Measurements from ENCODE around the gene KRT34.
"Not testable (repeated sequence)": the region's sequence is repeated elsewhere in the genome, so short reads cannot be mapped to it uniquely, and the experiment has no call there.

The KRT34 gene

DNA sequence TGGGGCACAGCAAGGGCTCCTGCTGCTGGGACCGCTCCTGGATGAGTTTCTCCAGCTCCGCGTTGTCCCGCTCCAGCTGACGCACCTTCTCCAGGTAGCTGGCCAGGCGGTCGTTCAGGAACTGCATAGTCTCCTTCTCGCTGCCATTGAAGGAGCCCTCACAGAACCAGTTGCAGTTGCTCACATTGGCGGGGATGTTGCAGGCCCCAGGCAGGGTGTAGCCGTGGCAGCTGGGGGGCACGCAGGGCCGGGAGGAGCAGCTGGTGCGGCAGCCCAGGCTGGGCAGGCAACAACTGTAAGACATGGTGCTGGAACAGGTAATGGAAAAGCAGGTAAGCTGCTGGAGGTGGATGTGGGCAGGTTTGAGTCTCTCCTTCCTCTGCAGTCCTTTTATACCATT is at the start of gene KRT34:
Gene KRT34, minus strand, starts transcription at position 364 of the 400 bp plus-strand sequence. Its CDS starts 60 bp downstream, at position 304.
- not testable (repeated sequence) for DNase-seq

DNA sequence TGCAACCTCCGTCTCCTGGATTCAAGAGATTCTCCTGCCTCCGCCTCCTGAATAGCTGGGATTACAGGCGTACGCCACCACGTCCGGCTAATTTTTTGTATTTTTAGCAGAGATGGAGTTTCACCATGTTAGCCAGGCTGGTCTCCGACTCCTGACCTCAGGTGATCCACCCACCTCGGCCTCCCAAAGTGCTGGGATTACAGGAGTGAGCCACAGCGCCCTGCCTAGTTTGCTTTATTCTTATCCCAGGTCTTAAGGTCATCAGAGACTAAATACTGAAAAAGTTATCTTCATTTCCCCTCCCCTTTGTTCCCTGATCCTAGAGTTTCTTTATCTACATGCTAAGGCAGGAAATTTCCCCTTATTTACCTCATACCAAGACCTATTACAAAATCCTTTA is 48.3 kb upstream of the KRT34 start:
- not testable (repeated sequence) for DNase-seq

DNA sequence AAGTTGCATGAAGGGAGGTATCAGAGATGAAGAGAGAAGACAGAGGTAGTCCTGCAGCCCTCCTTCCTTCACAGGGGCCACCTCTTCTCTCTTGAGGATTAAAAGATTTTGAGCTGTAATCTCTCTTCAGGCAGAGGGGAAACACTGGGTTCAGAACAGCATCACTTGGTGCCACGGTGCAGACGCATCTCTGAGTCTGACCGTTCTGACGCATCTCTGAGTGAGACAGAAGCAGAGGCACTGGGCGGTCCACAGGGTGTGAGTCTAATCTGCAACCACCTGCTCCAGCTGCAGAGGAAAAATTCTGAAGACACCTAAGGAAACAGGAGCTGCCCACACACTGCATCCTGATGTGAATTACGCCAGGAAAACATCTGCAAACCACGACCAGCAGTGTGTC is 47.6 kb upstream of the KRT34 start:
- DNase-seq: no peak

DNA sequence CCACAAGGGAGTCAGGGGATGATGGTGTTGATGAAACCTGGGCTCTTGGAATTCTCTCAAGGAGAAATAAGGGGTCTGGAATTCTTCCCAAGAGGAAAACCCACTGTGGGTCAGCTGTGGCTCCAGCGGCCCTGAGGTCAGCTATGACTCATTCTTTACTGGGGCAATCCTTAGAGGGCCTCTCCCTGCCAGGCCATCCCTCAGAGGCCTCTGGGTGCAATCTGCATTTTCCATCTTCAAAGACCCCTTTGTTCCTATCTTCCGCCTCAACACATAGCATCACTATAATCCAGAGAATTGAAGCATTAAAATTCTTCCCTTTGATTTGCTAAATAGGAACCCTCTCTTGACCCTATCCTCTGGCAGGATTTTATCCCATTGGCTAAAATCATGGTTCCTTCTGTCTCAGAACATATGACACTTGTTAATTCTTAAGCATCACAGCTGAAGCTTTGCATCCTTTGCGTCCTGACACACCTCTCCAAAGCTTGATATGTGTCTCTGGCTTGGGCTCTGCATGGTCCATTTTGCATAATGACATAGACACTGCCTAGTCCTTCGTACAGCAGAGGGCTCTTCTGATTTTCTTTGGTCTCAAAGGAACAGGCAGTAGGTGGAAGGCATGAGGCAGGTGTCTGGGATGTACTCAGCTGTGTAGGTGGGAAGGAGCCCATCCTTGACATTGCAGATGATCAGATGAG is 46.6 kb upstream of the KRT34 start:
- no peak for DNase-seq

DNA sequence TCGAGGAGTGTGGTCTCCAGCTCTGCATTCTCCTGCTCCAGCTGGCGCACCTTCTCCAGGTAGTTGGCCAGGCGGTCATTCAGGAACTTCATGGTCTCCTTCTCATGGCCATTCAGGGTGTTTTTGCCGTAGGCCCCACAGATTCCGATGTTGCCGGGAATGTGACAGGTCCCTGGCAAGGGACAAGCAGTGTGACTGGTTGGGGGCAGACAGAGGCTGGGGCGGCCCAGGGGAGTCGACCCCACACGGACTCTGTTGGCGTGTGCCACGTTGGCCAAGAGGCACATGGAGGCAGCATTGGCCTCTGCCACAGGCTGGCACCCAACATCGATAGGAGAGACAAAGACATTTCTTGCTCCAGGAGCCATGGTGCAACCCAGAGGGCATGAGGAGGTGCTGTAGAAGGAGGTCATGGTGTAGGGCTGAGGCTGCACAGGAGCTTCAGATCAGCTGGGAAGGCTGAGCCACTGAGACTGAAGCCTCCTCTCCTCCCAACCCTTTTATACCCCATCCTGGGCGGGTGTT is 42.1 kb upstream of the KRT34 start, which contains the start of gene KRT37:
Gene KRT37, minus strand, starts transcription at position 475 of the 525 bp plus-strand sequence. Its CDS starts 62 bp downstream, at position 413.
- DNase-seq: no peak

DNA sequence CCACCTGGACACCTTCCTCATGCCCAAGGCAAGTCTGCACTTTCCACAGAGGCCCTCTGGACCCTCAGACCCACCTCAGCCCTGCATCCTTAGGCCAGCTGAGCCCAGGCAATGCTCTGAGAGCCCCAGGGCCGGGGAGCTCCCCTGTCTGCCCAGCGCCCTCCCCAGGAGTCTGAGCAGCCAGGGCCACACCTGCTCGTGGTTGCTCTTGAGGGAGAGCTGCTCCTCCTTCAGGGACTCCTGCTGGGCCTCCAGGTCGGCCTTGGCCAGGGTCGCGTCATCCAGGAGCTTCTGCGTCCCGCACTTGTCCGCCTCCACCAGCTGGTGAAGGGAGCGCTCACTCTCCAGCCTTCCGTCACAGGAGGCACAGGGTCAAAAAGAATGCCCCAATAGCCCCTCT is 40.5 kb upstream of the KRT34 start:
- not testable (repeated sequence) for DNase-seq

DNA sequence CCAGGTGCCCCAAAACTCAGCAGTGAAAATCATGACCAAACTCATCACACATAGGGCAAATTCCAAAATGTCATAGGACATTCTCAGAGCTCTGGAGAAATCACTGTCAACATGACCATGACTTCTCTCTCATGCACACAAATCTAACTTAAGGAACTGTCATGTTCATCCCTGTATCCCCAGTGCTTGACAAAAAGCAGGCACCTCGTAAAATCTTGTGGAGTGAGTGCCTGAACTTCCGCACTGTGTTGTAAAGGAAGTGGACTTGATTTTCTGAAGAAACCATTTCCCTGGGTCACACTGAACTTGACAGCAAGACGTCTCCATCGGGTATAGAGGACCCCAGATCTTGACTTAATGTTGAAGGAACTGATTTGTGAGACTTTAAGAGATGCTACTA is 39.5 kb upstream of the KRT34 start:
- no peak for DNase-seq

DNA sequence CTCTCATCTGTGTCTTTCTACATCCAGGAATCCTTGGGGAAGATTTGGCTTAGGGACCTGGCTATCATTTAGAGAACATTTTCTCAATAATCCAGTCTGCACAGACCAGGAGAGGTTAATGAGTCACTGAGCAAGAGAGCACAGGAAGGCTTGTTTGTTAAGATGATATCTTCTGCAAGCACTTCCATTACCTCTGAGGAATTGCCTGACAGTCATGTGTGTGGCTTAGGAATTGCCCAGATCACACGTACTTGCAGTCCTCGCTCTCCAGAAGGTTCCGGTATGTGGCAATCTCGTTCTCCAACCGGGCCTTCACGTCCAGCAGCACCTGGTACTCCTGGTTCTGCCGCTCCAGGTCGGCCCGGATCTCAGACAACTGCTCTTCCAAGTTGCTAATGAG is 39.0 kb upstream of the KRT34 start:
- no peak for DNase-seq

DNA sequence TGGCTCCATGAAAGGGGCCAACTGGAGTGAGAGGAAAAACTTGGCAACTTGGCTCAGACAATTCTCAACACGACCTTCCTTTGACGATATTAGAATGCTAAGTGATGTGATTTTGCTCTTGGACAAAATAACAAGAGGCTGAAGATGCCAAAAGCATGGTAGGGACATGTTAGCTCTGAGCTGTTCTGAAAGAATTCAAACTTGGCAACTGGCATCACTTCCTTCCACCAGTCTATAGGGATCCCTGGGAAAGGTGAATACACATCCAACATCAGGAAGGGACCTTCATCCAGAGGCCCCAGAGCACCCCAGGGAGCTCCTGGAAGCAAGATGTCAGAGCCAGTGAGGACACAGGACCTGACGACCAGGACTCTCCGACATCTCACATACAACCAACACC is 38.0 kb upstream of the KRT34 start:
- no peak for DNase-seq

DNA sequence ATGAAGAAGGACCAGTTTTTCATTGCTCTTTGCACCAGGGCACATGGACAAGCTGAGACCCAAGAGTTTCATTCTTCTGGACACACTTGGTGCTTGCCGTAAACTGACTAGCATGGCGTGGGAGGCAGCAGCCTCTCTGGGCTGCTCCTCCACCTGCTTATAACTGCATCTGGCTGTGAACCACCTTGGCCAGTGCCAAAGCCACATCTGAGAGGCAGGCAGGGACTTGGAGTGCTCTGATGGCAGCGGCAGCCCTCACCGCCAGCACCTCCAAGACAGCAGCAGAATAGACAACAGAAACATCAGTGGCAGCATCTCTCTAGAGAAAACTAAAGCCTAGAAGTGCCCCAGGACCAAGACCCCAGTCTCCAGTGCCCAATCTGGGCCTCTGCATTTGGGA is 37.6 kb upstream of the KRT34 start:
- no peak for DNase-seq

DNA sequence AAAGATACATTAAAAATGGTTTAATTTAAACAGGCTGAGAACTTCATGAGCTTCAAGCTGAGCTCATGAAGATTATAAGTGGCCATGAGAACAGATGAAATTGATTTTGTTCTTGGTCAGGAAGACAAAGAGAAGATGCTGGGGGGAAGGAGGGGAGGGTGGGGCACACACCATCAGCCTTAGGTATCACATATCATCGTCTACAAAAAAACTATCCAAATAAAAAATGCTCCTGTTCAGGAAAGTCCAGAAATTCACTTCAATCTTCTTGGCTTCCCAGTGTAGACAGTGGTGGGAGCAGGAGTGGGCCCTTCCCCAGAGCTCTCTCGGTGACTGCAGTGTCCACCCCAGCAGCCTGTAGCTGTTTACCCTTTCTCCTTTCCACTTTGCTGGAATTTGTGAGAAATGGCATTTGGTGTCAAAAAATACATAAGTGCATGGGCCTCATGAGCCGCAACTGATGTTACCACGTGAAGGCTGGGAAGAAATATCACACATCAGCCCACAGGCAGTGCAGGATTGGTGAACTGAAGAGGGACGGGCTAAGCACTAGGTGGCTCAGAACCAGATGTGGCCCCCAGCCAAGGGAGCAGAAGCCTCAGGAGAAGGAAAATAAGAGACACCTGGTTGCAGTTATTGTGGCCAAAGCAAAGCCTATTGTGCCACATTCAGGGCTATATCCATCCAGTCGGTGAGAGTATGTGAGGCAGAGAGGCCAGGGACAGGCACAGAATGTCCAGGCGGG is 36.2 kb upstream of the KRT34 start:
- no peak for DNase-seq

DNA sequence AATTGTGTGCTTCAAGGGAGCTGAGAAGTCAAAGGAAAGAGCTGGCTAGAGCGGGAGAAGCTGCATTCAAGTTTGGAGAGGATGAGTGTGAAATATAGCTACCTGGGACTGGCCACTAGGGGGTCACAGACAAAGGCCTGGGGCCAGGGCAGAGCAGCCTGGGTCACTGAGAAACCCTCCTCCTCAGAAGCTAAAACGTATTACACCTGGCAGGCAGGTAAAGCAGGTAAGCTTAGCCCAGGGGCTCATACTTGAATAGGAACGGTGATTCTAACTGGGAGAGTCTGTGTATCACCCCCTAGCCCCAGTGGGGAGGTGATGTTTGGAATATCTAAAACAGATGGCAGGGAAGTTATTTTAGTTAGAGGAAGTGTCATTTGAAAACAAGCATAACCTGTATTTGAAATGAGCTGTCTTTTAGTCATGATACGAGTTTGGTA is 35.5 kb upstream of the KRT34 start:
- no peak for DNase-seq

DNA sequence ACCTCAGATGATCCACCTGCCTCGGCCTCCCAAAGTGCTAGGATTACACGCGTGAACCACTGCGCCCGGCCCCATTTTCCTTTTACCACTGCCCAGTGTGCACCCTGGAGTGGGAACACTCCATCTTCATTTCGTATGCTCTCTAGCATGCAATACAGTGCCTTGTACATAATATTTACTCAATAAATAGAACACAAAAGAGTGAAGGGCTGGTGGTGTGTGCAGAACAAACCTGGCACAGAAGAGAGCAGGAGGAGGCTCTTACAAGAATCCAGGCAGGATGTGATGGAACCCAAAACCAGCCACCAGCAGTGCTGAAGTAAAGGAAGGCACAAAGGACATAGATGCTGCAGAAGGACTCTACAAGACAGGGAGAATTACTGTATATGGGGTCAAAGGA is 35.0 kb upstream of the KRT34 start:
- DNase-seq: no peak

DNA sequence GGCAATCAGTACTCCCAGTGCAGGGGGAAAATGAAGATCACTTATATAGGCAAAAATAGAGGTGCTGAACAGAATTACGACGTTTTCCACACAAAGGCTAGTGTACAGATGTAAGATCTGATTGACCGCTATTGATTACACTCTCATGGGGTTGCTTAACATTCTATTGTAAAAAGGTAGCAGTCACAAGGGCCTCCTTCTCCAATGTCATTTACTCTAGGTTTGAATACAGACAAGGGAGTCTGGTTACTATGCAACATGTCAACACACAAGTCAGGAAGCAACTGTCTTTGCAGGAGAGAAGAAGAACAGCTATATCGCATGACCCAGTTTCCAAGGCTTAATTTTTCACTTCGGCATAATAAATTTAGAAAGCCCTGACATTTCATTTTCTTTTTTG is 34.4 kb upstream of the KRT34 start:
- no peak for DNase-seq

DNA sequence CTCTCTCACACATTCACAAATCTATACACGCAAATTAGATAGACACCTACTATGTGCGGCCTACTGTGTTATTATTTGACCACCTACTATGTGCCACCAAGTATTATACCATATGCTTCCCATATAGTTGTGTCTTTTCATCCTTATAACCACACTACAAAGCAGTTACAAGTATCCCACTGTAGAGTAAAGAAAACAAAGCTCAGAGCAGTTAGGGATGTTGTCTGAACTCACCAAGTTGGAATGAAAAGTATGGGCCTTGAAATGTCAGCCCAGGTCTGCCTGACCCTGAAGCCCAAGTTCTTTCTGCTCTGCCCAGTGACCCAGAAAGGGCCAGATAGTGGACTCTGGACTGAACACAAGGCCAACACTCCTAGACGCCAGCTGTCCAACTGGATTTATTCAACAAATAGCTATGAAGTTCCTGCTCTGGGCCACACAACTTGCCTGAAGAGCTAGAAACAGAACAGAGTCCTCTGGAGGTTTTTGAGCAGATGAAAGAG is 33.8 kb upstream of the KRT34 start:
- DNase-seq: no peak

DNA sequence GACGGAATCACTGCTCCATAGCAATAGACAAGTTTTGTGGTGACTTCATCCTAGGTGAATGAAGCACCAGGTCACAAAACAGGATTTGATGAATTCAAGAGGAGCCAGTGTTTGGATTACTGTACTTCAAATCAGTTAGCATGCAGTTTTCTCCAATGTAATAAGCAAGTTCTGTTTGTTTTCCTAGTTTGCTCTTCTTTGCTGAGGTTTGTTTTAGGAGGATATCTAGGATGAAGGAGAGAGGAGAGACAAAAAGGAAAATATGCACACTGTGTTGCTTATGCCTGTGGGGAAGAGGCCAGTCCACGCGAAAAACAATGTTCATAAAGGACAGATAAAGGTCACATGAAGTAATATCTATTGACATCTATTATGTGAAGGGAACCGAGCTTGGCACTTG is 33.3 kb upstream of the KRT34 start:
- DNase-seq: no peak

DNA sequence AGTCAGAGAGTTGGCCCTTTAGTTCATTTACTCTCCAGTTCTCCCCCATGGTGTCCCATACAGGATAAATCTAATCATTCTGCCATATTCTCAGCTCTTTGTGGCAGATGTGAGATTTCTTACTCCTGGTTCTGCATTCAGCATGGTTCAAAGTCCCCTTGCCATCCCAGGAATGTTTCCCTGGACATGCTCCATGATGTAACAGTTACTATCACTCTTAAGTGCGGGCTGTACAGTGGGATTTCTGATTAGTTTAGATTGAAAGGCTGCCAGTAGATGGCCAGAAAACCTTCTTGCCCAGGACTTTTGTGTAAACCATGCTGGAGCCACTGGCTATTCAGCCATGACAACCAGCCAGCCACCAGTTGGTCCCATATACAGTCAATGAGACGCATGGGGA is 31.9 kb upstream of the KRT34 start:
- DNase-seq: no peak

DNA sequence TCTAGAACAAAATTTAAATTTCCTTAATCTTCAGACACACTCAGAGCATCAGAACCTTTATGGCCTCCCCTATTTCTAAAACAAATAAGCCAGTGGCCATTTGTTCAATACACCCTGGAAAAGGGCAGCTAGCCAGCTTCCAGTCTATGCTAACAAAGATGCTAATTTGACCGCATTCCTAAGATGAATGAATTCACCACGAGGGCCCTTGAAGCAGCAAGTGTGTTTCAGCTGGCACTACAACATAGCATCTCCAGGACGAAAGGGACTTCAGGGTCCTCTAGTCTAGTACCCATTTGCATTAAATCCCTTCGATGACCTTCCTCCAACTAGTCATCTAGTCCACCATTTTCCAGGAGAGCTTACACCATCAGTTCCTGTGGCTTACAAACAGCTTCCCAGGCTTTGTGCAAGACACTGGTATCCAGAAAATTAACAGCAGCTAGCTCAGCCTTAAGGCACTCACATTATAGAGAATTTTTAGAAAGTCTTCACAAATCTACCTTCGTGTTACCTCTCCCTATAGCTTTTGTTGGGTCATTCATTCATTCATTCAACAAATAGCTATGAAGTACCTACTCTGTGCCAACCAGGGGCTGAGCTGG is 31.3 kb upstream of the KRT34 start:
- DNase-seq: no peak

DNA sequence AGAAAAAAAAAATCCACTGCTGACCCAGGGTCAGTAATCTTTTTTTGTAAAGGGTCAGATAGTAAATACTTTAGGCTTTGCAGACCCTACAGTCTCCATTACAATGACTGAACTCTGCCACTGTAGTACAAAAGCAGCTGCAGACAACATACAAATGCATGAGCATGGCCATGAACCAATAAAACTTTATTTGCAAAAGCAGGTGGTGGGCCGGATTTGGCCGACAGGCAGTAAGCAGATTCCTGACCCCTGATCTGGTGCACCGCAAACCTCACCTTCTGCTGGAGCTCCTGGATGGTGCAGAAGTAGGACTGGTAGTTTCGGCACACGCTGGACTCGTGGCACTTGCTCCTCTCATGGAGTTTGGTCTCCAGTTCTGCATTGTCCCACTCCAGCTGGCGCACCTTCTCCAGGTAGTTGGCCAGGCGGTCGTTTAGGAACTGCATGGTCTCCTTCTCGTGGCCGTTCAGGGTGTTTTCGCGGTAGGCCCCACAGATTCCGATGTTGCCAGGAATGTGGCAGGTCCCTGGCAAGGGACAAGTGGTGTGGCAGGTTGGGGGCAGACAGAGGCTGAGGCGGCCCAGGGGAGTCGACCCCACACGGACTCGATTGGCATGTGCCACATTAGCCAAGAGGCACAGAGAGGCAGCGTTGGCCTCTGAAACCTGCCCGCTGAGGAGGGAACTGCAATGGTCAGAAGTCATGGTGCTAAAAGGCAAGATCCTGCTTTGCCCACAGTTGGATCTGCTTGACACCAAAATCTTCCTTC is 29.1 kb upstream of the KRT34 start:
- DNase-seq: no peak

DNA sequence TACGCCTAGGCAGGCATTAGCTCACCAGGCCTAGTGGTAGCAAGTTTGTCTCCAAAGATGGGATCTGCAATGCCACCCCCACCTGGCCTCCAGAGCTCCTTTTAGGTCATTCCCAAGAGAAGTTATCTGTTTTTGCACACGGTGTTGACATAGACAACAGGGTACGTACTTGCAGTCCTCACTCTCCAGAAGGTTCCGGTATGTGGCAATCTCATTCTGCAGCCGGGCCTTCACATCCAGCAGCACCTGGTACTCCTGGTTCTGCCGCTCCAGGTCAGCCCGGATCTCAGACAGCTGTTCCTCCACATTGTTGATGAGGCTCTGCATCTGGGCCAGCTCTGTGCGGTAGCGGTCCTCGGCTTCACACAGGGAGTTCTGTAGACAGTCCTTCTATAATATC is 25.1 kb upstream of the KRT34 start:
- no peak for DNase-seq

DNA sequence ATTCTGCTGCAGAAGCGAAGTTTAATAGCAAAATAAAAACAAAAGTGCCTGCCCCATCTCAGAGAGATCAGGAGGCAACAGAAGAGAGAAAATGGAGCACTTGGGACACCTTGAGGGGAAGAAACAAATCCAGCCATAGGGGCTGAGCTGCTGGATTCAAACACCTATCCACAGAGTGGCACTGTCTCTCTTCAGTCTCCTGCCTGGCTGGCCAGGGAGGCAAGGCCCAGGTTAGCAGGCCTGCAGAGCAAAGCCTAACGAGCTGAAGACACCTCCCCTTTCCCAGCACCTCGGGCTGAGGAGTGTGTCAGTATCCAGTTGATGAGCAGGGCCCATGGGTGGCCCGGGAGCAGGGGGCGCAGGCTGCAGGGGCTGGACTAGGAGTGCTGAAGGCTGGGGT is 24.1 kb upstream of the KRT34 start:
- DNase-seq: no peak

DNA sequence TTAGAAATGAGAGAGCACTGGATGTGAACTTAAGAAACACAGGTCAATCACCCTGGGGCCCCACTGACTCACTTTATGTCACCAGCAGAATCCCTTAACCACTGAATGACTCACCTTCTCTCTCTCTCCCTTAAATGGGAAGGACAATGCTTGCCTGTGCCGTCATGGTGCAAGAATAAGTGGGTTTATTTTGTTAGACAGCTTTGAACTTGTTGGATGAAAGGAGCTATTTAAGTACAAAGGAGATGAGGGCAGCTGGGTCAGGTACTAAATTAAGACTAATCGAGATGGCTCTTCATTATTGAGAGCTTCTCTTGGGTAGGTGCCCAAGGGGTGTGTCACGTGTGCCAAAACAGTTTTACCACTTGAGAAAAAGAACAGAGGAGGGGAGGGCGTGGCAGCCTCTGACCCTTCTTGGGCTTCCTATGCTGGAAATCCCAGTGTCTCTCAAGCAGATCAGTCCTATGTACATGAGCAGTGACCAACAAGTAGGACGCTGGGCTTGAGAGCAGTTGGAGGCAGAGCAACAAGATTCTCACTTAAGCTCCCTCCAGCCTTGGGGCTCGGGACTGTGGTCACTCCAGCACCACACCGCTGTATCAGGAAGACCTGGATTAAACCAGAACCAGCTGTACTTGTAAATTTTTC is 22.0 kb upstream of the KRT34 start:
- no peak for DNase-seq
